Measurements from ENCODE around the gene FYCO1.

DNA sequence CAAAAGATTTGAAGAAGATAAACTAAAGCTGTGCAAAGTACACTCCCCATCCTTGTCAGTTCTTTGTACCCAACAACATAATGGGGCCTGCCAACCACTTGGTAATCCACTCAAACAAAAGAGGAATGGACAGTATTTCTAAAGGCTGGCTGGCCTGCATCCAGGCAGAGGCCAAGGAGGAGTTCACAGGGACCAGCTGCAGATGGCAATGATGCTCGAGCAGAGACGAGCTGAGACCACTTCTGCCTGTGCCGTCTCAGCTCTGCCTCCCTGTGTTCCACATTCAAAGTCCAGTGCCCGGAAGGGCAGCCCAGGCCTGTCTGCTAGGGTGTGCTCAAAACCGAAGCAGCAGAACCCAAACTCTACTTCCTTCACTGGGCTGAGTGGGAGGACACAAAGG, 38.0 kb downstream of the FYCO1 start:
- TF ChIP-seq, protein P1, sequence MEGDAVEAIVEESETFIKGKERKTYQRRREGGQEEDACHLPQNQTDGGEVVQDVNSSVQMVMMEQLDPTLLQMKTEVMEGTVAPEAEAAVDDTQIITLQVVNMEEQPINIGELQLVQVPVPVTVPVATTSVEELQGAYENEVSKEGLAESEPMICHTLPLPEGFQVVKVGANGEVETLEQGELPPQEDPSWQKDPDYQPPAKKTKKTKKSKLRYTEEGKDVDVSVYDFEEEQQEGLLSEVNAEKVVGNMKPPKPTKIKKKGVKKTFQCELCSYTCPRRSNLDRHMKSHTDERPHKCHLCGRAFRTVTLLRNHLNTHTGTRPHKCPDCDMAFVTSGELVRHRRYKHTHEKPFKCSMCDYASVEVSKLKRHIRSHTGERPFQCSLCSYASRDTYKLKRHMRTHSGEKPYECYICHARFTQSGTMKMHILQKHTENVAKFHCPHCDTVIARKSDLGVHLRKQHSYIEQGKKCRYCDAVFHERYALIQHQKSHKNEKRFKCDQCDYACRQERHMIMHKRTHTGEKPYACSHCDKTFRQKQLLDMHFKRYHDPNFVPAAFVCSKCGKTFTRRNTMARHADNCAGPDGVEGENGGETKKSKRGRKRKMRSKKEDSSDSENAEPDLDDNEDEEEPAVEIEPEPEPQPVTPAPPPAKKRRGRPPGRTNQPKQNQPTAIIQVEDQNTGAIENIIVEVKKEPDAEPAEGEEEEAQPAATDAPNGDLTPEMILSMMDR (IDR thresholded peaks at IDR 0.05; ENCODE audit: low read depth, low read length), result no peak
- no peak for TF ChIP-seq EZH2phosphoT487 (IDR thresholded peaks at IDR 0.05; ENCODE audit: low read depth)
